Stimulated activated memory B cell treated with anti-CD40 and anti-IgM and Interleukin-4, amounts not matched to agents 10 μg/mL and 1 μg/mL and 100 μg/mL, for 72 hours (primary cell): ENCODE measurements around the gene ACYP1.
"Not testable (repeated sequence)": the region's sequence is repeated elsewhere in the genome, so short reads cannot be mapped to it uniquely, and the experiment has no call there.

Source experiments
- ATAC-seq: fragments of 150-1000 bp; cut with Tn5 transposase; 2 replicates; pipeline ENCODE4 v1.10.0; 2021
- H3K27ac Mint-ChIP-seq: one replicate; pipeline ENCODE4 v1.8.0; 2022; ENCODE audit warnings: mild to moderate bottlenecking, mixed read lengths
- H3K27me3 Mint-ChIP-seq: one replicate; pipeline ENCODE4 v1.8.0; 2022; ENCODE audit warnings: mixed read lengths
- H3K36me3 Mint-ChIP-seq: one replicate; pipeline ENCODE4 v1.8.0; 2022; ENCODE audit warnings: mixed read lengths
- H3K4me1 Mint-ChIP-seq: one replicate; pipeline ENCODE4 v1.8.0; 2022; ENCODE audit warnings: mixed read lengths
- H3K4me3 Mint-ChIP-seq: one replicate; pipeline ENCODE4 v1.8.0; 2022; ENCODE audit warnings: mild to moderate bottlenecking, moderate library complexity, mixed read lengths
- H3K9me3 Mint-ChIP-seq: one replicate; pipeline ENCODE4 v1.8.0; 2022; ENCODE audit warnings: mixed read lengths

The ACYP1 gene

DNA sequence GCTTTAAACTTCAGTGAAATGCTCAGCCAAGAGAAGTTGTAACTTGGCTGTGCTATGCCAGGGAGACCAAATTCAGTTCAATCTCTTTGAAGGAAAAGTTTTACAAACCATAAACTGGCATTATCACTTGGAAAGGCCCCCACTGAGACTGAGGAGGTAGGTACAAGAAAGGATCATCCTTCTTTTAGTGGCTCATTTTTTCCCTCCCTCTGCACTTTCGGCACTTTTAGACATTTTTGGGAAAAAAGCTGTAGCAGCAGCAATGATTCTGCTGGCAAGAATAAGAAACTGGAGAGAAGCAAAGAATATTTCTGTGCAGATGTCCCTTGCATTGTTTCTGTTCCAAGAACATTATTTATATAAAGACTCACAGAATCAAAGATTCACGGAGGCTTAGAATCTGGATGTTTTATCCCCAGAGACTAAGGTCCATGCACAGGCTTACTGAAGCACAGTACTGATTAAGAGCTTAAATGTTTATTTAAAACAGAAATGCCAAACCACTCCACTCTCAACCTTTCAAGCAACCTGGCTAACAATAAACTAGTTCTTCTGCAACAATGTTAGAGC lies 17.9 kb upstream of the ACYP1 start:
- Mint-ChIP-seq H3K27me3 (no peaks in the 10 kb centered on the region), H3K27ac (no peak overlapping the region), H3K4me1 (no peaks in the 10 kb centered on the region), H3K9me3 (no peaks in the 10 kb centered on the region), H3K36me3 (peaks cover 31% of the 10 kb centered on the region), H3K4me3 (no peak overlapping the region)
- no peak for ATAC-seq

GRCh38 chr14:75079521-75079920 lies 15.7 kb upstream of the ACYP1 start:
- Mint-ChIP-seq H3K36me3 (peaks cover 14% of the 10 kb centered on the region), H3K27me3 (no peaks in the 10 kb centered on the region), H3K9me3 (no peaks in the 10 kb centered on the region), H3K4me3 (no peak overlapping the region), H3K27ac (no peak overlapping the region), H3K4me1 (no peaks in the 10 kb centered on the region)
- ATAC-seq, result no peak

DNA sequence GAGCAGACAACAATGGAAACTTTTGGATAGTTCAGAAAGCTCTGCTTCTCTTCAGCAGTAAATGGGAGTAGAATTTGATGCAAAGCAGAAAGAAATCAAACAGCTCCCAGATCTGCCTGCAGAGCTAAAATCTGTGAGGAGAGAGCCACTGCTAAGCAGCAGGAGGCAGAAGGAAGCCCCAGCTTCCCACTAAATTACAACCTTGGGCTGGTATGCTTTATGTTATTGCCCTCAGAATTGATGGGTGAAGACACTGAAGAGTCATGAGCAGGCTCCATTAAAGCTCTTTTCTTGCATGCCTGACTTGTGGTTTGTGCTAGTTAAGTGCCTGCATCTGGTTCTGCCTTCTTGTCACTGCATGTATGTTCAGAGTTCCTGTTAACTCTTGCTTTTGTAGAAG lies 14.0 kb upstream of the ACYP1 start:
- Mint-ChIP-seq H3K27me3 (no peaks in the 10 kb centered on the region), H3K4me3 (no peak overlapping the region), H3K4me1 (no peaks in the 10 kb centered on the region), H3K27ac (no peak overlapping the region), H3K36me3 (peaks cover 4% of the 10 kb centered on the region), H3K9me3 (no peaks in the 10 kb centered on the region)
- ATAC-seq, result no peak

DNA sequence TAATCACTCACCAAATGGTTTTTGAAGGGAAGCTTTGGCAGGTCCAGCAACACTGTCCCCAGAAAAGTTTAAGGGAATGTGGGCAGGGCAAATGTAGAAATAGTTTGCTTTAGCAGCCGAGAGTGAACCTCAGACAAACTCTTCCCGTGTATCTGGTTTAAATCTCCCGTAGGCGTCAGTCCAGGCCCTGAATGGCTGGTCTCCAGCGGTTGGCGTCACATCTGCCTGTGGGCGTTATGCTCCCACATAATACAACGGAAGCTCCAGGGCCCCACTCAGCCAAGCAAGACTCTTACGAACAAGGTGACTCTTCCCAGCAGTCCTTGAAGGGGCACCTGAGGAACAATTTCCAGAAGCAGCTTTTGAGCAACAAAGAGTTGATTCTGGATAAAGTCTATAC lies 6.6 kb upstream of the ACYP1 start:
- Mint-ChIP-seq H3K9me3 (no peaks in the 10 kb centered on the region), H3K4me1 (peaks cover 6% of the 10 kb centered on the region), H3K27ac (no peak overlapping the region), H3K4me3 (no peak overlapping the region), H3K27me3 (no peaks in the 10 kb centered on the region), H3K36me3 (no peaks in the 10 kb centered on the region)
- ATAC-seq, result no peak

- peaks cover 6% of the 10 kb centered on the region for H3K4me1 Mint-ChIP-seq
- no peaks in the 10 kb centered on the region for H3K27me3 Mint-ChIP-seq
- H3K27ac Mint-ChIP-seq, result no peak overlapping the region
- H3K36me3 Mint-ChIP-seq, result no peaks in the 10 kb centered on the region
- peak overlapping the region; percentile 20 for H3K4me3 Mint-ChIP-seq
- no peaks in the 10 kb centered on the region for H3K9me3 Mint-ChIP-seq
- ATAC-seq, result no peak
Observed at GRCh38 chr14:75069811-75070145, 6.0 kb upstream of the ACYP1 start.

- Mint-ChIP-seq H3K27ac (no peak within 1 kb of the TSS), H3K4me3 (peak within 1 kb of the TSS; percentile 20), H3K4me1 (peaks cover 7% of the 10 kb centered on the region), H3K36me3 (no peaks in the 10 kb centered on the region), H3K27me3 (no peaks in the 10 kb centered on the region), H3K9me3 (no peaks in the 10 kb centered on the region)
- ATAC-seq, result peak; percentile 89
Observed at GRCh38 chr14:75069121-75069810, 5.4 kb upstream of the ACYP1 start, which contains the start of gene ZC2HC1C. ZC2HC1C (plus strand) TSS chr14:75069641; CDS start chr14:75070574, 933 bp downstream.

DNA sequence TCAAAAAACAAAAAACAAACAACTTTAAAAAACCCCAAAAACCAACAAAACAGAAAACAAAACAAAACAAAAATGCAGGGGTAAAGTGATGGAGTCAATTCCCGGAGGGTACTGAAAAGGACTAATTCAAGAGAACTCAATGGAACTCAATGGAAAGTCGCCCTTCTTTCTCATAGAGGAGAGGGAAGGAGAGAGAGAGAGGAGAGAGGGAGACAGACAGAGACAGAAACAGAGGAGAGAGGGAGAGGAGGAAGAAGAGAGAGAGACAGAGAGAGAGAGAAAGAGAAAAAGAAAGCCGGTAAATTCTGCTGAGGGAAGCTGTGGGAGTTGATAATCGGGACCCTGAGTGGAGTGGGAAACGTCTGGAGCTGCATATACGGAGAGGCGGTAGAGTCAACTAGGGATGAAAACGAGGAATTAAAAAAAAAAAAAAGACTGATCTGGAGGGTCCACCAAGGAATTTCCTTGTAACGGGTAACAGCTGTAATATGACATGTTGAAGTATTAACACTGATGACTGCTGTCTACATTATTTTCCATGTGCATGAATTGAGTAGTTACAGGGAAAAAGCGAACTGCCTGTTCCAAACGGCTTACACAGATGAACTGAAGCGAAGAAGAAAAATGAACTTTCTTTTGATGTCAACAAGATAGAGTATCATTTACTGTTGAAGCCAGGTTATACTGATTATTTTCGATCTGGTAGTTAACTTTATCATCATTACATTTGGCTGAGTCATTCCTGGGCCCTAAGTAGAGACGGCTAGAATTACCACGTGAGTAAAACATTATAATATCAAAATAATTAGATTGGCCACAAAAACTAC lies 4.7 kb upstream of the ACYP1 start:
- Mint-ChIP-seq H3K27me3 (no peaks in the 10 kb centered on the region), H3K4me3 (no peak overlapping the region), H3K36me3 (no peaks in the 10 kb centered on the region), H3K4me1 (peaks cover 15% of the 10 kb centered on the region), H3K9me3 (no peaks in the 10 kb centered on the region), H3K27ac (no peak overlapping the region)
- ATAC-seq, result no peak

- ATAC-seq, H3K36me3 Mint-ChIP-seq, H3K4me3 Mint-ChIP-seq, H3K27me3 Mint-ChIP-seq, H3K27ac Mint-ChIP-seq, H3K9me3 Mint-ChIP-seq: not testable (repeated sequence)
- peaks cover 22% of the 10 kb centered on the region for H3K4me1 Mint-ChIP-seq
Observed at GRCh38 chr14:75067765-75068164, 3.9 kb upstream of the ACYP1 start.

DNA sequence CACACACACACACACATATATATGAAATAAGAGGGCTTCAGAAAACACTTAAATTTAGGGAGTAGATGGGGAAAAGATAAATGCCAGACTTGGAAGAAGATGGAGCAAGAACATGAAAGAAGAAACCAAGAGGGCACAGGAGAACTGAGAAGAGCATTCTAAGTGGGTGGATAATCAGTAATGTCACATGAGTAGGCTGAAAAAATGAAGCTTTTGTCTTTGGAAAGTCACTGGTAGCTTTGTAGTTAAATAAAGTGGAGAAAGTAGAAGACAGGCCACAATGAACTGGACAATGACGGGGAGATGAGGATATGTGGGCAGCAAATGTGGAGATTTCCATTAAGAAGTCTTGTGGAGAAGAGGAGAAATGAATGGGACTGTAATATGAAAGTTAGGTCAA lies 3.4 kb upstream of the ACYP1 start:
- no peak for ATAC-seq
- H3K36me3 Mint-ChIP-seq, result no peaks in the 10 kb centered on the region
- H3K4me3 Mint-ChIP-seq, result no peak overlapping the region
- no peak overlapping the region for H3K27ac Mint-ChIP-seq
- H3K4me1 Mint-ChIP-seq, result peaks cover 25% of the 10 kb centered on the region
- no peaks in the 10 kb centered on the region for H3K9me3 Mint-ChIP-seq
- no peaks in the 10 kb centered on the region for H3K27me3 Mint-ChIP-seq

DNA sequence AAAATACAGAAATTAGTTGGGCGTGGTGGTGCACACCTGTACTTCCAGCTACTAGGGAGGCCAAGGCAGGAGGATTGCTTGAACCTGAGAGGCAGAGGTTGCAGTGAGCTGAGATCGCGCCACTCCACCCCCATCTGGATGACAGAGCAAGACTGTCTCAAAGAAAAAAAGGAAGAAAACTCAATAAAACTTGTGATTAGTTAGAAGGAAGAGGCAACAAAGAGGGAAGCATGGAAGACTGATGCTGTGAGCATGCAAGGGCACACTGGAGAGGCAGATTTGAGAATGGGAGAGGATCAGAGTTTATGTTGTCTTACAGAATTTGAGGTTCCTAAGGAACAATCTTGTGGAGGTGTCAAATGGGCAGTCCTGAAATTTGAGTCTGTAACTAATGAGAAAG lies 2.9 kb upstream of the ACYP1 start:
- no peaks in the 10 kb centered on the region for H3K36me3 Mint-ChIP-seq
- H3K4me3 Mint-ChIP-seq, result no peak overlapping the region
- ATAC-seq, result no peak
- no peaks in the 10 kb centered on the region for H3K9me3 Mint-ChIP-seq
- peaks cover 25% of the 10 kb centered on the region for H3K4me1 Mint-ChIP-seq
- no peak overlapping the region for H3K27ac Mint-ChIP-seq
- H3K27me3 Mint-ChIP-seq, result no peaks in the 10 kb centered on the region

DNA sequence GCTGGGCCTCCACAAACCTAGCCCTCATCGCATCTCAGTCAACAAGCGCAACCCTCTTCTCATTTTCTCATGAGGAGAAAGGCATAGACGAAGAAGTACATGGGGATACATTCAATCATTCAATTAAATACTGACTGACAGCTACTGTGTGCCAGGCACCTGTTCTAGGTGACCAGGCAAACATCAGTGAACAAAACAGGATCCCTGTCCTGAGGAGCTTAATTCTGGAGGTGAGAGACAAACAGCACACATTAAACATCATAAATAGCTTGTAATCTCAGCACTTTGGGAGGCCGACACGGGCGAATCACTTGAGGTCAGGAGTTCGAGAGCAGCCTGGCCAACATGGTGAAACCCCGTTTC lies 362 bp upstream of the ACYP1 start:
- H3K27ac Mint-ChIP-seq, result peak overlapping the region; percentile 84
- no peaks in the 10 kb centered on the region for H3K9me3 Mint-ChIP-seq
- no peaks in the 10 kb centered on the region for H3K27me3 Mint-ChIP-seq
- no peak for ATAC-seq
- peaks cover 14% of the 10 kb centered on the region for H3K36me3 Mint-ChIP-seq
- H3K4me1 Mint-ChIP-seq, result peaks cover 30% of the 10 kb centered on the region
- H3K4me3 Mint-ChIP-seq, result peak overlapping the region; percentile 96

DNA sequence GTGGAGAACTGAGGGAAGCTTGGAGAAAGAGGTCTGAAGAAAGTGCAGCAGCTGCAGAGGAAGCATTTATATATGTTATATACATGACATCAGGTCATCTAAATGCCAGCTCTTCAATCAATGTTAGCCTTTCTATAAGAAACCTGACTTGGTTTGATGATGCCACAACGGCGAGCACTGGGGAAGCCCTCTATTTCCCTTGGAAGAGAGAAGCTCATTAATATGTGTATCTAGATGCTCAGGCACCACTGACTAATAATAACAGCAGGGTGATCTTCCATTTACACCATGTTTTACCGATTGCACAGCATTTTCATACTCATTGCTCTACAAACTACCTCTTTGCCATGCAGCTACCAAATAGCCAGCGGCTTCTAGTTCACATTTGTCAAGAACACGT lies 811 bp downstream of the ACYP1 start:
- Mint-ChIP-seq H3K36me3 (peaks cover 14% of the 10 kb centered on the region), H3K4me1 (peaks cover 30% of the 10 kb centered on the region), H3K27ac (peak overlapping the region; percentile 84), H3K27me3 (no peaks in the 10 kb centered on the region), H3K9me3 (no peaks in the 10 kb centered on the region), H3K4me3 (peak overlapping the region; percentile 96)
- ATAC-seq, result no peak

DNA sequence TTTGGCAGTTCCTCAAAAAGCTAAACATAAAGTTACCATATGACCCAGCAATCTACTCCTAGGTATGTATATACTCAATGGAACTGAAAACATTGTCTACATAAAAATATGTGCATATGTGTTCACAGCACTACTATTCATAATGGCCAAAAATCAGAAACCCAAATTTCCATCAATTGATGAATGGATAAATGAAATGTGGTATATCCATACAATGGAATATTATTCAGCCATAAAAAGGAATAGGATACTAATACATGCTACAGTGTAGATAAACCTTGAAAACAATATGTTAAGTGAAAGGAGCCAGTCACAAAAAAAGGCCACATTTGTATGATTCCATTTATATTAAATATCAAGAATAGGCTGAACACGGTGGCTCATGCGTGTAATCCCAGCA lies 3.4 kb downstream of the ACYP1 start:
- Mint-ChIP-seq H3K27ac (no peak overlapping the region), H3K4me1 (peaks cover 30% of the 10 kb centered on the region), H3K9me3 (no peaks in the 10 kb centered on the region), H3K36me3 (peaks cover 26% of the 10 kb centered on the region), H3K4me3 (no peak overlapping the region), H3K27me3 (no peaks in the 10 kb centered on the region)
- no peak for ATAC-seq

GRCh38 chr14:75059642-75060041 lies 4.2 kb downstream of the ACYP1 start:
- no peaks in the 10 kb centered on the region for H3K9me3 Mint-ChIP-seq
- H3K27me3 Mint-ChIP-seq, result no peaks in the 10 kb centered on the region
- no peak overlapping the region for H3K4me3 Mint-ChIP-seq
- H3K4me1 Mint-ChIP-seq, result peaks cover 30% of the 10 kb centered on the region
- peaks cover 29% of the 10 kb centered on the region for H3K36me3 Mint-ChIP-seq
- ATAC-seq, result no peak
- no peak overlapping the region for H3K27ac Mint-ChIP-seq

- H3K36me3 Mint-ChIP-seq, result peaks cover 22% of the 10 kb centered on the region
Observed at GRCh38 chr14:75054421-75054820, 9.4 kb downstream of the ACYP1 start.

More at GRCh38 chr14:75054421-75054820, 9.4 kb downstream of the ACYP1 start:
- Mint-ChIP-seq H3K4me1 (peaks cover 19% of the 10 kb centered on the region), H3K27ac (no peak overlapping the region), H3K9me3 (no peaks in the 10 kb centered on the region), H3K4me3 (no peak overlapping the region), H3K27me3 (no peaks in the 10 kb centered on the region)
- no peak for ATAC-seq
